ENCODE measurements around the gene CAV3. TPM values are rescaled to one million over a fixed set of nuclear protein-coding genes. Genes with fewer than 3 reads are reported as not detected.

The CAV3 gene
- total RNA-seq, 1 experiment from 2014 or later: not detected

DNA sequence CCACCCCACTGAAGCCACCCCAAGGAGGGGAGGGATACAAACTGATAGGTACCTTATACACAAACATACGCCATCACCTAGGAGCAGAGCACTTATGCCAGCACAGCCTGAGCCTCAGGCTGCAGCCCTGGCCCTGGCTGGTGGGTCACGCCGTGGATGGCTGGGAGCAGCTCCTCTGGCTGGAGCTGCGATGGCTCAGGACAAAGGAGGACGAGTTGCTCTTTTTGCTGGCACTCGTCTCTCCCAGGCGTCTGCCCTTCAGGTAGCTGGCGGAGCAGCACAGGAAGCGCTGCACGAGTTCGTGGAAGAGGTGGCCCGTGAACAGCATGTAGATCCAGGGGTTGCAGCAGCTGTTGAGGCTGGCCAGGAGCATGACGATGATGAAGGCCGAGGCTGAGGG is 19.2 kb downstream of the CAV3 start:
- TF ChIP-seq TCF7L2 (IDR thresholded peaks at IDR 0.05; ENCODE audit: borderline replicate concordance, extremely low read depth, insufficient read depth, insufficient read length) (no peak), EZH2 (IDR thresholded peaks at IDR 0.05) (no peak), RAD21 (IDR thresholded peaks at IDR 0.05; ENCODE audit: low read depth) (no peak)
- ATAC-seq (no peak), DNase-seq (ENCODE audit: low read depth, low spot score) (no peak)
- Histone ChIP-seq H3K4me2 (ENCODE audit: low read length) (no peak overlapping the region), H3K4me1 (ENCODE audit: control insufficient read depth in 1 of 2, insufficient read depth in 2 of 2, low read length in 2 of 2) (peaks cover 0 to 2% of the 10 kb centered on the region in 2 experiments; a peak in 1 of 4 replicates), H4K20me1 (ENCODE audit: insufficient read depth) (no peaks in the 10 kb centered on the region), H3K9me3 (ENCODE audit: control insufficient read depth in 1 of 2, insufficient read depth in 1 of 2, low read depth in 1 of 2, low read length in 2 of 2) (no peaks in the 10 kb centered on the region), H3K9ac (ENCODE audit: low read length) (no peak overlapping the region), H3K9me2 (ENCODE audit: insufficient read depth) (no peaks in the 10 kb centered on the region), H3K79me2 (ENCODE audit: insufficient read depth, low read length) (no peaks in the 10 kb centered on the region), H2AFZ (ENCODE audit: low read depth, low read length, poor library complexity, severe bottlenecking) (no peak overlapping the region), H3K27me3 (ENCODE audit: insufficient read depth, low read length) (no peaks in the 10 kb centered on the region), H3K36me3 (ENCODE audit: control insufficient read depth in 1 of 2, insufficient read depth in 2 of 2, low read length in 2 of 2) (no peaks in the 10 kb centered on the region), H3K4me3 (replicated peaks in 1 of 2; ENCODE audit: low read depth in 1 of 2, low read length in 2 of 2) (no peak overlapping the region), H3K27ac (ENCODE audit: low read depth, low read length) (no peak overlapping the region)
- CTCF ChIA-PET: interaction anchor here (2.0 kb wide), 1 partner anchor 17 kb away, joined by 5 read pairs; the partner anchor contains the start of gene OXTR
- POLR2A ChIA-PET: no interaction called here
- intact Hi-C loops (cut with micrococcal nuclease): no loop called here
- RAD21 ChIA-PET (ENCODE audit: low non-redundant PET in 1 of 2, low total read pairs in 2 of 2, uncharacterized antibody in 2 of 2, unreplicated experiment in 2 of 2): no interaction called here
- no TSS peak for BruUV-seq (replicated peaks)

DNA sequence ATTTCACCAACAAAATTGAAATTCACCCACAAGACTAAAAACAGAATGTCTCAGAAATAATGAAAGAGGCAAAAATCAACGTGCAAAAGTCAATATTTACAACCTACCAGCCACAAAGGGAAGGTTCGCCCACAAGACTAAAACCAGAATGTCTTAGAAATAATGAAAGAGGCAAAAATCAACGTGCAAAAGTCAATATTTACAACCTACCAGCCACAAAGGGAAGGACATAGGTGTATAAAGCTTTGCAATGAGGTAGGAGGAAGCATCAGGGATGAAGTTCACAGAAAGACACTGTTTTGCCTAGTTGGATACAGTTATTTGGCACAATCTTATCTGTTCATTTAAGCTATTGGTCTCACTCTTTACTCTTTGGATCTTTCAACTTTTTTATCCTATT is 21.5 kb downstream of the CAV3 start:
- Histone ChIP-seq H3K9me2 (ENCODE audit: insufficient read depth) (no peaks in the 10 kb centered on the region), H3K4me3 (replicated peaks in 1 of 2; ENCODE audit: low read depth in 1 of 2, low read length in 2 of 2) (no peak overlapping the region), H3K9ac (ENCODE audit: low read length) (no peak overlapping the region), H3K27ac (ENCODE audit: low read depth, low read length) (no peak overlapping the region), H3K4me2 (ENCODE audit: low read length) (no peak overlapping the region), H3K9me3 (ENCODE audit: control insufficient read depth in 1 of 2, insufficient read depth in 1 of 2, low read depth in 1 of 2, low read length in 2 of 2) (no peaks in the 10 kb centered on the region), H3K4me1 (ENCODE audit: control insufficient read depth in 1 of 2, insufficient read depth in 2 of 2, low read length in 2 of 2) (peaks cover 0 to 9% of the 10 kb centered on the region in 2 experiments; a peak in 1 of 4 replicates), H4K20me1 (ENCODE audit: insufficient read depth) (no peaks in the 10 kb centered on the region), H3K36me3 (ENCODE audit: control insufficient read depth in 1 of 2, insufficient read depth in 2 of 2, low read length in 2 of 2) (no peaks in the 10 kb centered on the region), H2AFZ (ENCODE audit: low read depth, low read length, poor library complexity, severe bottlenecking) (no peak overlapping the region), H3K79me2 (ENCODE audit: insufficient read depth, low read length) (no peaks in the 10 kb centered on the region), H3K27me3 (ENCODE audit: insufficient read depth, low read length) (no peaks in the 10 kb centered on the region)
- POLR2A ChIA-PET: no interaction called here
- CTCF ChIA-PET: interaction anchor here (1.5 to 1.6 kb wide), 2 partner anchors 14 kb away, joined by 7 to 10 read pairs; partner anchors contain the start of gene OXTR
- RAD21 ChIA-PET (ENCODE audit: low non-redundant PET in 1 of 2, low total read pairs in 2 of 2, uncharacterized antibody in 2 of 2, unreplicated experiment in 2 of 2): no interaction called here
- TF ChIP-seq CBX3 (IDR thresholded peaks at IDR 0.05; ENCODE audit: low read depth) (no peak), CEBPB (IDR thresholded peaks at IDR 0.05; ENCODE audit: low read depth) (no peak), POLR2A (IDR thresholded peaks at IDR 0.05; ENCODE audit: borderline replicate concordance, extremely low read depth, insufficient read depth, insufficient read length) (no peak), ZBTB33 (IDR thresholded peaks at IDR 0.05; ENCODE audit: extremely low read depth, insufficient replicate concordance, low read length) (no peak), EZH2phosphoT487 (IDR thresholded peaks at IDR 0.05; ENCODE audit: borderline replicate concordance) (no peak), POLR2AphosphoS5 (IDR thresholded peaks at IDR 0.05; ENCODE audit: low read depth, low read length) (no peak)
- TF ChIP-seq, protein P1, sequence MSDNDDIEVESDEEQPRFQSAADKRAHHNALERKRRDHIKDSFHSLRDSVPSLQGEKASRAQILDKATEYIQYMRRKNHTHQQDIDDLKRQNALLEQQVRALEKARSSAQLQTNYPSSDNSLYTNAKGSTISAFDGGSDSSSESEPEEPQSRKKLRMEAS (IDR thresholded peaks at IDR 0.05): no peak
- ATAC-seq (no peak), DNase-seq (ENCODE audit: low read depth, low spot score) (no peak)
- no TSS peak for BruUV-seq (replicated peaks)
- intact Hi-C loops (cut with micrococcal nuclease): no loop called here
